Measurements from ENCODE around the gene KMT2E.
"Not testable (repeated sequence)": the region's sequence is repeated elsewhere in the genome, so short reads cannot be mapped to it uniquely, and the experiment has no call there.

Gene KMT2E

DNA sequence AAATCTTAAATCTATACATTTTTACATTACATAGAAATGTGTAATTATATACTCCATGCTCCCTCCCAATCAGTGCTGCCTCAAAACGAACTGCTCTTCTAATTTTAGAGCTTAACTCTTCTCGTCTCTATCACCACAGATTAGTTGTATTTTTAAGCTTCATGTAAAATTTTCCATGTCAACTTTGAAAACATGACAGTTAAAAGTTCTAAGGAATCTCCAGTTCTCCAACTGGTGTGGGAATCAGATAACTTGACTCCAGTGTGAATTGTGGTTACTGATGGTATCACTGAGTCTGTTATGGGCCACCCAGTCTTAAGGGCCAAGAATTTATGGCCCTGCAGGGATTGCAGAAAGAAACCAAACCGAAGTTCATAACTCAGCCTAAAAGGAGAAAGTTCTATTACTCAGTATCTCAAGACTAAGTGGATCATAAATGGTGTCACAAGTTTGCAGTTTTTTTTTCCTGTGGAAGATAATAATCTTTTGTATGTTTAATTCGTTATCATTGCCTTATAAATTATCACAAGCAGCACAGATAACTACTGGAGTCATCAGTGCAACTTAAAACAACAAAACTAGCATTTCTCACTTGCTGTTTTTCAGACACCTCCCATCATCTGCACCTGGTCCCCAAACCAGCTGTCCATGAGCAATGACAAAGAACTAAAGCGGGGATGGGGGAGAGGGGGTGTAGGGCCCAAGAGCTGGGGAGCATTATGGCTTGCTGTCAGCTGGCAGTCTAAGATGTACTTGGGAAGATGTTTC is 31.5 kb upstream of the KMT2E start:
- DNase-seq (ENCODE audit: low spot score), result no peak

DNA sequence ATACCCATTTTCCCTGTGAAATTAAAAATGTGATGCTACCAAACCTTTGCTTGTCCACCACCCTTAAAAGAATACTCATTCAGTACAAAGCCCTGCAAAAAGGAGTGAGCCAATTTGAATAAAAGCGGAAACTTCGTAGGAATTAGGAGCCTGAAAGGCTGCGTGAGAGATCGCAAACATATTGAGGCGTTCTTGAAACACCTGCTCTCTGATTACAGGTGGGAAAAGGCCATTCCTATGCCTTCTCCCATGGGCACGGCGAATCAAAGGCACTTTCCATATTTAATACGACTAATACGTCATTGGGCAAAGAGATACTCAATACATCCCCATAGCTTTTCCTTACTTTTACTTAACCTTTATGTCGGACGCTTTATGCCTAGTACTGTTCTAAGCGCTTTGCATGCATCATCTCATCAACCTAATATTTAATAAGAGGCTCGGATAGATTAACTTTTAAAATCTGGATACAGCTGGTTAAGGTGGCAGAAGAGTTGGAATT is 30.9 kb upstream of the KMT2E start:
- DNase-seq (ENCODE audit: low spot score), result no peak

- peak; percentile 86 for DNase-seq (ENCODE audit: low spot score)
Observed at GRCh38 chr7:104983578-104984539, 30.1 kb upstream of the KMT2E start.

- no peak for DNase-seq (ENCODE audit: low spot score)
Observed at GRCh38 chr7:104984585-104985258, 29.3 kb upstream of the KMT2E start.

- no peak for DNase-seq (ENCODE audit: low spot score)
Observed at GRCh38 chr7:104985259-104985617, 28.8 kb upstream of the KMT2E start.

DNA sequence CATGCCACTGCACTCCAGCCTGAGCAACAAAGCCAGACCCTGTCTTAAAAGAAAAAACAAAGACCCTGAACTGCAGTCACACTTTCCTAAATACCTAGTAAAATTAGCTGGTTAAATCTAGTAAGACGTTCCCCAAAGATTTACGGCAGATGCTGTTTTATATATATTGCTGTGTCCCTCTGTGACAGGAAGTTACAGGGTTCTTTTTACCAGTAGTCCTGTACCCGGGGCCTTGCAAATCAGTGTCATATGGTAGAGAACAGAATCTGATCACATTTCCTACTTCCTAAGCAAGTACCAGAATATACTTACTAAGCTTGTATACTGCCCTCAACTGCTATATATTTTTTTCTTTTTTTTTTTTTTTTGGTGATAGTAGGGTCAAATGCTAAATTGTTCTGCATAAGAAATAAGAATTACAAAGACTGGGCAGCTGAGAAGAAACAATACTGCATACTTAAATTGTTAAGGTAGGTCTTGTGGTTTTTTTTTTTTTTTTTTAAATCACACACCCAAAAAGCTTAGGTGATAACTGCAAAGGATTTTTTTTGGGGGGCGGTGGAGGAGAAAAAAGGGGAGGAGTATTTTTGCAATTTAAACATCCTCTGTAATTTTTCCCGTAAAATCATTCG is 27.3 kb upstream of the KMT2E start:
- no peak for DNase-seq (ENCODE audit: low spot score)

DNA sequence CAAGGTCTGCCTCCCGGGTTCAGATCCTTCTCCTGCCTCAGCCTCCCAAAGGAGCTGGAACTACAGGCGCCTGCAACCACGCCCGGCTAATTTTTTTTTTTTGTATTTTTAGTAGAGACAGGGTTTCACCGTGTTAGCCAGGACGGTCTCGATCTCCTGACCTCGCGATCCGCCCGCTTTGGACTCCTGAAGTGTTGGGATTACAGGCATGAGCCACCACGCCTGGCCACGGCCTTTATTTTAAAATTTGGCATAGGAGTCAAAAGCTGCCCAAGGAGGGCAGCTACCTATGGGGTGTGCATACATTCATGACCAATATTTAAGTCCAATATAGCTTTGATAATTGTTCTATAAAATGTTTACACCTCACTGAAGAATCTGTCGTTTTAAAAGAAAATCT is 26.6 kb upstream of the KMT2E start:
- DNase-seq (ENCODE audit: low spot score), result not testable (repeated sequence)

DNA sequence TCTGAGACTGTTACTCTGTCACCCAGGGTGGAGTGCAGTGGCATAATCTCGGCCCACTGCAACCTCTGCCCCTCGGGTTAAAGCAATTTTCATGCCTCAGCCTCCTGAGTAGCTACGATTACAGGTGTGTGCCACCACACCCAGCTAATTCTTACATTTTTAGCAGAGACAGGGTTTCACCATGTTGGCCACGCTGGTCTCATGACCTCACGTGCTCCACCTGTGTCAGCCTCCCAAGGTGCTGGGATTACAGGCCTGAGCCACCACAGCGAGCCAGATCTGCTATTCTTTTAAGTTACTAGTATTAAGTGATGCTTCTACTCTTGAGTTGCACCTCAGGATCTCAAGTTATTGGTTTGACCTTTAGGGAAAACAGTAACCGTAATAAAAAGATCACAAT is 23.0 kb upstream of the KMT2E start:
- DNase-seq (ENCODE audit: low spot score), result no peak

DNA sequence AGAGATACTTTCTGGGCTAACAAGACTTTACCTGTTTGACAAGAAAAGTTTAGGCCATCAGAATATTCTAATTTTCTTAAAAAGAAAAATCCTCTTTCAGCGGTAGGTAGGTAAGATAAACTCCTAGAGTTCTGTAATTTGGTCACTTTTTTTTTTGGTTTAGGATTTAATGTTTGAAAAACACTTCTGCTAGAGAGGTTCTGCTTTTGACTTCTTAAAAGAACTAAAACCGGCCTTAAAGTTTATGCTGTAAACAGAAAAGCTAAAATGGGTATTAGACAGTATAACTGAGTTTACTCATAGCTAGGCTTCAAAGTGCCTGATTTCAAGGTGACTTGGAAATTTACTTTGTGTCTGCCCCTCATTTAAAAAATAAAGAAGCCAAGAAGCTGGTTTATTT is 21.7 kb upstream of the KMT2E start:
- no peak for DNase-seq (ENCODE audit: low spot score)

DNA sequence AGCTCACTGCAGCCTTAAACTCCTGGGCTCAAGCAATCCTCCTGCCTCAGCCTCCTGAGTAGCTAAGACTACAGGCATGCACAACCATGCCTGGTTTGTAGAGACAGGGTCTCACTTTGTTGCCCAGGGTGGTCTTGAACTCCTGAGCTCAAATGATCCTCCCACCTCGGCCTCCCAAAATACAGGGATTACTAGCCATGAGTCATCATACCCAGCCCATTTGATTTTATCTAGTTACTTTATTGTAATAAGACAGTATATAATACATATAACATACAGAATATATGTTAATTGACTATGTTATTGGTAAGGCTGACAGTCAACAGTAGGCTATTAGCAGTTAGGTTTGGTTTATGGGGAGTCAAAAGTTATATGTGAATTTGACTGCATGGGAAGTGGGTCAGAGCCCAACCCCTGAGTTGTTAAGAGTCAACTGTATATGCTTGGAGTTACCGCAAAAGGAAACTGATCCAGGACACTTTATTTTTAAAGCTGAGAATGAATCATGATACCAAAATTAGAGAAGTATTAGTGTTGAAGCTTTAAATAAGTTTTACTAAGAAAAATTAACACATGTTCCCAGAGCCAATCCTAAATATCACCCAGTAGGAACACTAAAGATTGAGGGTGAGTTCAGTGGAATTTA is 20.7 kb upstream of the KMT2E start:
- DNase-seq (ENCODE audit: low spot score), result no peak

GRCh38 chr7:104998040-104998752 is 15.8 kb upstream of the KMT2E start:
- DNase-seq (ENCODE audit: low spot score), result no peak

GRCh38 chr7:105000200-105000599 is 13.8 kb upstream of the KMT2E start:
- no peak for DNase-seq (ENCODE audit: low spot score)

DNA sequence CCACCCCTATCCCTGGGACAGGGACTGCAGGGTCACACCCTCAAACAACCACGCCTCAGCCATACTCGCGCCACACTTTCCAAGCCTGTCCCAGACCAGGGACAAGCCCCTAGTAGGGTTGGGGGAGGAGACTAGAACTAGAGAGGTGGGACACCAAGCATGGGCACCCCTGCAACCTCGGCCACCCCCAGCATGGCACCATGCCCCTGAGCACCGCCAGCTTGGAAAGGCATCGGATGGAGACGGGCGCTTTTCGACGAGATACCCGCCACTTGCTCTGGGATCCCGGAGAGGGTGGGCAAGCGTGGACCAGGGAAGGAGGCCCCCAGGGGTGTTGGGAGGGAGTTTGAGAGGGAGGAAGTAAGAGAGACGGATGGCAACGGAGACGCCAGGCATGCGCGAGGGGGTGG is 13.1 kb upstream of the KMT2E start:
- DNase-seq (ENCODE audit: low spot score), result no peak

- DNase-seq (ENCODE audit: low spot score), result no peak
Observed at GRCh38 chr7:105001652-105002184, 12.3 kb upstream of the KMT2E start.

DNA sequence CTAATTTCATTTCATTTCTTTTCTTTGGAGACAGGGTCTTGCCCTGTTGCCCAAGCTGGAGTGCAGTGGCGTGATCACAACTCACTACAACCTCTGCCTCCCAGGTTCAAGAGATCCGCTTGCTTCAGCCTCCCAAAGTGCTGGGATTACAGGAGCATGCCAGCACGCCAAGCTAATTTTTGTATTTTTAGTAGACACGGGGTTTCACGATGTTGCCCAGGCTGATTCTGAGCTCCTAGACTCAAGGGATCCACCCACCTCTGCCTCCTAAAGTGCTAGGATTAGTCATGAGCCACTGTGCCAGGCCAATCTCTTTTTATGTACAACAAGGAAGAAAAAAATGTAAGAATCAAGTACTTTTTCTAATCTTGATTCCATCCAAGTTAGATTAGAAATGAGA is 10.7 kb upstream of the KMT2E start:
- DNase-seq (ENCODE audit: low spot score), result peak; percentile 42

GRCh38 chr7:105003872-105004510 is 10.0 kb upstream of the KMT2E start:
- no peak for DNase-seq (ENCODE audit: low spot score)

DNA sequence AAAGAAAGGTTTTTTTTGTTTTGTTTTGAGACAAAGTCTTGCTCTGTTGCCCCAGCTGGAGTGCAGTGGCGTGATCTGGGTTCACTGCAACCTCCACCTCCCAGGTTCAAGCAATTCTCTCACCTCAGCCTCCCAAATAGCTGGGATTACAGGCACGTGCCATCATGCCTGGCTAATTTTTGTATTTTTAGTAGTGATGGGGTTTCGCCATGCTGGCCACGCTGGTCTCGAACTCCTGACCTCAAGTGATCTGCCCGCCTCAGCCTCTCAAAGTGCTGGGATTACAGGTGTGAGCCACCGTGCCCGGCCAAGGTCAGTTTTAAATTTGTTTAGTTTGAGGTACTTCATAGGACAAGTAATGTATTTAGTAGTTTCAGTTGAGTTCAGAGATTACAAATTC is 9.0 kb upstream of the KMT2E start:
- not testable (repeated sequence) for DNase-seq (ENCODE audit: low spot score)

GRCh38 chr7:105005486-105005885 is 8.5 kb upstream of the KMT2E start:
- DNase-seq (ENCODE audit: low spot score), result not testable (repeated sequence)

DNA sequence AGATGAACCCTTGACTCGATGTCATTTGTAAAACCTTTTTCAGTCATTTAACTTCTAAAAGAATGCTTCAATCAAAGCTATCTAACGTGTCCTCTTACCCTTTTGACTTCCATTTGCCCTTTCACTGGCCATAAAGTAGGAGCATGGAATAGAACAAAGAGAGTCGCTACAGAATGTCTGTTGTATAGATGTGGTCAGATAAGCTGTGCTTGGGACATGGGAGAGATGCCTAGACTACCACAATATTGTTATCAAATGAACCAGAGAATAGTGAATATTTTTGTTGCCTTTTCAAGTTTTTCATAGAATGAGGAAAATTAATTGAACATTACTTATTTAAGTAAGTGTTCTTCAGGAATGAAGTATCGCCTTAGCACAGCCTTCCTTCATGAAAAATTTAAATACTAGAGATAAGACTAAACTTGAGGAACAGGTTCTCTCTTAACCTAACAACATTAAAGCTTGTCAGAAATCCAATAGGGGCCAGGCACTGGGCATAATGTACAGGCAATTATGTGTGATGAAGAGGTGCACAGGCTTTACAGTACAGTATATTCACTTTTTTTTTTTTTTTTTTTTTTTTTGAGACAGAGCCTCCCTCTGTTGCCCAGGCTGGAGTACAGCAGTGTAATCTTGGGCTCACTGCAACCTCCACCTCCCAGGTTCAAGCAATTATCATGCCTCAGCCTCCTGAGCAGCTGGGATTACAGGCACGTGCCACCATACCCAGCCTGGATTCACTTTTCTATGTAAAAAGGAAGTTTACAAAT is 7.5 kb upstream of the KMT2E start:
- no peak for DNase-seq (ENCODE audit: low spot score)

Data from activated CD4-positive, alpha-beta T cell treated with anti-CD3 and anti-CD28 coated beads, Interleukin-2, Interleukin-4, amounts not matched to agents 100 ng/mL and 50 ng/mL, durations not matched to agents 16 hours and 8 hours (primary cell).